HG03378 (cell line): ENCODE data around the gene C21orf91.

Experiments
- ATAC-seq: cut with Tn5 transposase; IDR thresholded peaks from one replicate; pipeline ENCODE4 v1.9.1; 2021; ENCODE audit warnings: mild to moderate bottlenecking, moderate library complexity; ENCODE audit not compliant: unreplicated experiment

The C21orf91 gene

GRCh38 chr21:17819114-17819876 is at the start of gene C21orf91:
Gene C21orf91, minus strand, starts transcription at chr21:17819356. Its CDS starts 1,038 bp downstream, at chr21:17818318.
- ATAC-seq = peak; percentile 81

- no peak for ATAC-seq
These were observed 47.4 kb upstream of the C21orf91 start for GRCh38 chr21:17866590-17866989.

GRCh38 chr21:17859661-17860060 is 40.5 kb upstream of the C21orf91 start:
- no peak for ATAC-seq

- no peak for ATAC-seq
These were observed 39.6 kb upstream of the C21orf91 start for GRCh38 chr21:17858747-17859146.

GRCh38 chr21:17854745-17855144 is 35.6 kb upstream of the C21orf91 start:
- ATAC-seq = no peak

GRCh38 chr21:17853393-17854275 is 34.5 kb upstream of the C21orf91 start:
- ATAC-seq = no peak

GRCh38 chr21:17848228-17848627 is 29.1 kb upstream of the C21orf91 start:
- peak; percentile 99 for ATAC-seq

GRCh38 chr21:17841103-17841502 is 21.9 kb upstream of the C21orf91 start:
- ATAC-seq = no peak

- ATAC-seq = peak; percentile 76
These were observed 15.6 kb upstream of the C21orf91 start for GRCh38 chr21:17834639-17835354.

GRCh38 chr21:17829472-17829871 is 10.3 kb upstream of the C21orf91 start:
- no peak for ATAC-seq

- no peak for ATAC-seq
These were observed 9.1 kb upstream of the C21orf91 start for GRCh38 chr21:17828223-17828622.

- no peak for ATAC-seq
These were observed 4.7 kb upstream of the C21orf91 start for GRCh38 chr21:17823846-17824245.

GRCh38 chr21:17821121-17821520 is 2.0 kb upstream of the C21orf91 start:
- no peak for ATAC-seq

GRCh38 chr21:17819877-17820229 is 697 bp upstream of the C21orf91 start:
- ATAC-seq = peak; percentile 82

- ATAC-seq = peak; percentile 7
These were observed 706 bp downstream of the C21orf91 start for GRCh38 chr21:17818186-17819113.

GRCh38 chr21:17813353-17813752 is 5.8 kb downstream of the C21orf91 start:
- ATAC-seq = no peak

- ATAC-seq = no peak
These were observed 13.2 kb downstream of the C21orf91 start for GRCh38 chr21:17805966-17806365.

- ATAC-seq = no peak
These were observed 15.6 kb downstream of the C21orf91 start for GRCh38 chr21:17803536-17803935.

- no peak for ATAC-seq
These were observed 16.6 kb downstream of the C21orf91 start for GRCh38 chr21:17802572-17802971.
